Activated CD4-positive, alpha-beta T cell treated with anti-CD3 and anti-CD28 coated beads, Interleukin-2, amount 10 ng/mL, durations not matched to agents 7 days and 5 days (primary cell): ENCODE data around the gene PNKP. TPM values are rescaled to one million over a fixed set of nuclear protein-coding genes. Genes with fewer than 3 reads are reported as not detected.
A peak's percentile ranks its signal among the peaks of the same experiment; 100 is the strongest.

Experiments
- CTCF ChIA-PET: fragments of 350-600 bp; sonication (Branson Sonifier 250); formaldehyde crosslinking; loops from one replicate; lab custom pipeline; 2021; ENCODE audit warnings: antibody characterized with exemption; lab: Charles Lee
- POLR2A ChIA-PET: fragments of 350-600 bp; sonication (Branson Sonifier 250); formaldehyde crosslinking; loops from one replicate; lab custom pipeline; 2021; ENCODE audit warnings: antibody characterized with exemption; lab: Charles Lee
- DNase-seq: peaks from one replicate; pipeline ENCODE4 v3.0.0-alpha.2; 2020
- H3K27ac Mint-ChIP-seq: one replicate; pipeline ENCODE4 v1.8.0; 2021; ENCODE audit warnings: mild to moderate bottlenecking, moderate library complexity, mixed read lengths
- H3K27me3 Mint-ChIP-seq: one replicate; pipeline ENCODE4 v1.8.0; 2021; ENCODE audit warnings: mixed read lengths
- H3K36me3 Mint-ChIP-seq: one replicate; pipeline ENCODE4 v1.8.0; 2021; ENCODE audit warnings: low read depth, mixed read lengths
- H3K4me1 Mint-ChIP-seq: one replicate; pipeline ENCODE4 v1.8.0; 2021; ENCODE audit warnings: mixed read lengths
- H3K4me3 Mint-ChIP-seq: one replicate; pipeline ENCODE4 v1.8.0; 2021; ENCODE audit warnings: mild to moderate bottlenecking, moderate library complexity, mixed read lengths
- H3K9me3 Mint-ChIP-seq: one replicate; pipeline ENCODE4 v1.8.0; 2021; ENCODE audit warnings: mixed read lengths
- total RNA-seq, 2 experiments: library from RNA; stranded (reverse); gene quantifications; one replicate each; pipeline ENCODE4 v1.2.3, GENCODE V29; 2021

Gene PNKP
- total RNA-seq, 2 experiments from 2014 or later, result 105 to 131 TPM

GRCh38 chr19:49851456-49852259, 15.7 kb downstream of the PNKP start:
- DNase-seq, result peak; percentile 35
- H3K27ac Mint-ChIP-seq, result peak overlapping the region; percentile 83
- H3K27me3 Mint-ChIP-seq, result peaks cover 8% of the 10 kb centered on the region
- H3K9me3 Mint-ChIP-seq, result peaks cover 7% of the 10 kb centered on the region
- peaks cover 39% of the 10 kb centered on the region for H3K4me1 Mint-ChIP-seq
- peak overlapping the region; percentile 73 for H3K4me3 Mint-ChIP-seq
- ChIA-PET POLR2A (interaction anchor here (1.0 kb wide), 1 partner anchor 15 kb away, joined by 4 read pairs; no protein-coding TSS in a partner anchor), CTCF (interaction anchor here (1.1 kb wide), 1 partner anchor 39 kb away, joined by 3 read pairs; no protein-coding TSS in a partner anchor)
- H3K36me3 Mint-ChIP-seq, result peaks cover 7% of the 10 kb centered on the region

GRCh38 chr19:49850487-49851342, 16.7 kb downstream of the PNKP start, which contains the start of gene PTOV1:
TSS of gene PTOV1 (plus strand) at chr19:49851159.
- Mint-ChIP-seq H3K9me3 (peaks cover 7% of the 10 kb centered on the region), H3K27me3 (peaks cover 11% of the 10 kb centered on the region), H3K27ac (peak within 1 kb of the TSS; percentile 98), H3K4me3 (peak within 1 kb of the TSS; percentile 88), H3K36me3 (peaks cover 7% of the 10 kb centered on the region), H3K4me1 (peaks cover 39% of the 10 kb centered on the region)
- peak; percentile 90 for DNase-seq
- POLR2A ChIA-PET, result interaction anchor here (1.2 kb wide), 1 partner anchor 78 kb away, joined by 4 read pairs; the partner anchor contains the start of genes ATF5 and NUP62
- CTCF ChIA-PET, result interaction anchor here (1.0 to 3.2 kb wide), 4 partner anchors 10 to 40 kb away, joined by 3 to 13 read pairs (median 4); no protein-coding TSS in a partner anchor

GRCh38 chr19:49850221-49850486, 17.2 kb downstream of the PNKP start:
- POLR2A ChIA-PET, result interaction anchor here (1.2 kb wide), 1 partner anchor 79 kb away, joined by 4 read pairs; the partner anchor contains the start of genes ATF5 and NUP62
- Mint-ChIP-seq H3K27ac (peak overlapping the region; percentile 98), H3K4me3 (peak overlapping the region; percentile 88)

GRCh38 chr19:49849433-49850220, 17.7 kb downstream of the PNKP start:
- peaks cover 39% of the 10 kb centered on the region for H3K4me1 Mint-ChIP-seq
- H3K27ac Mint-ChIP-seq, result peak overlapping the region; percentile 98
- peaks cover 11% of the 10 kb centered on the region for H3K27me3 Mint-ChIP-seq
- peak overlapping the region; percentile 88 for H3K4me3 Mint-ChIP-seq
- ChIA-PET POLR2A (interaction anchor here (1.2 kb wide), 1 partner anchor 79 kb away, joined by 4 read pairs; the partner anchor contains the start of genes ATF5 and NUP62), CTCF (interaction anchor here (1.0 to 3.2 kb wide), 5 partner anchors 11 to 42 kb away, joined by 3 to 13 read pairs (median 3); no protein-coding TSS in a partner anchor)
- no peak for DNase-seq
- H3K9me3 Mint-ChIP-seq, result peaks cover 7% of the 10 kb centered on the region
- peaks cover 7% of the 10 kb centered on the region for H3K36me3 Mint-ChIP-seq

More at GRCh38 chr19:49850221-49850486, 17.2 kb downstream of the PNKP start:
- H3K27me3 Mint-ChIP-seq, result peaks cover 11% of the 10 kb centered on the region
- peaks cover 7% of the 10 kb centered on the region for H3K9me3 Mint-ChIP-seq
- DNase-seq, result no peak
- CTCF ChIA-PET, result interaction anchor here (1.0 to 3.2 kb wide), 4 partner anchors 10 to 42 kb away, joined by 3 to 13 read pairs (median 4); no protein-coding TSS in a partner anchor
- peaks cover 7% of the 10 kb centered on the region for H3K36me3 Mint-ChIP-seq
- H3K4me1 Mint-ChIP-seq, result peaks cover 39% of the 10 kb centered on the region

GRCh38 chr19:49848938-49849337, 18.4 kb downstream of the PNKP start:
- Mint-ChIP-seq H3K36me3 (peaks cover 7% of the 10 kb centered on the region), H3K4me3 (peak overlapping the region; percentile 40), H3K27me3 (peaks cover 11% of the 10 kb centered on the region), H3K9me3 (peaks cover 7% of the 10 kb centered on the region), H3K27ac (no peak overlapping the region), H3K4me1 (peaks cover 39% of the 10 kb centered on the region)
- POLR2A ChIA-PET, result no interaction called here
- CTCF ChIA-PET, result interaction anchor here (1.2 to 3.2 kb wide), 3 partner anchors 15 to 43 kb away, joined by 3 to 13 read pairs (median 3); no protein-coding TSS in a partner anchor
- DNase-seq, result no peak

GRCh38 chr19:49847731-49848696, 19.4 kb downstream of the PNKP start:
- Mint-ChIP-seq H3K4me3 (peak overlapping the region; percentile 22), H3K27me3 (peaks cover 11% of the 10 kb centered on the region), H3K9me3 (peaks cover 7% of the 10 kb centered on the region), H3K4me1 (peaks cover 35% of the 10 kb centered on the region), H3K36me3 (peaks cover 7% of the 10 kb centered on the region), H3K27ac (peak overlapping the region; percentile 13)
- CTCF ChIA-PET, result interaction anchor here (0.6 to 3.2 kb wide), 11 partner anchors 9 to 1457 kb away, joined by 3 to 13 read pairs (median 4); partner anchors contain the start of genes KDELR1 and MED25
- POLR2A ChIA-PET, result interaction anchor here (0.6 to 0.7 kb wide), 2 partner anchors 20 to 144 kb away, joined by 5 to 6 read pairs; no protein-coding TSS in a partner anchor
- peak; percentile 44 for DNase-seq

- POLR2A ChIA-PET, result no interaction called here
- no peak overlapping the region for H3K4me3 Mint-ChIP-seq
Measured at GRCh38 chr19:49846408-49846807, 21.0 kb downstream of the PNKP start.

GRCh38 chr19:49845414-49845813, 22.0 kb downstream of the PNKP start:
- CTCF ChIA-PET, result interaction anchor here (0.6 kb wide), 1 partner anchor 26 kb away, joined by 3 read pairs; no protein-coding TSS in a partner anchor
- H3K4me3 Mint-ChIP-seq, result no peak overlapping the region
- H3K4me1 Mint-ChIP-seq, result peaks cover 23% of the 10 kb centered on the region
- peaks cover 7% of the 10 kb centered on the region for H3K9me3 Mint-ChIP-seq
- peaks cover 9% of the 10 kb centered on the region for H3K36me3 Mint-ChIP-seq
- DNase-seq, result no peak
- H3K27me3 Mint-ChIP-seq, result peaks cover 5% of the 10 kb centered on the region
- POLR2A ChIA-PET, result no interaction called here
- no peak overlapping the region for H3K27ac Mint-ChIP-seq

More at GRCh38 chr19:49846408-49846807, 21.0 kb downstream of the PNKP start:
- Mint-ChIP-seq H3K4me1 (peaks cover 23% of the 10 kb centered on the region), H3K36me3 (peaks cover 5% of the 10 kb centered on the region), H3K27me3 (peaks cover 5% of the 10 kb centered on the region), H3K9me3 (peaks cover 7% of the 10 kb centered on the region), H3K27ac (no peak overlapping the region)
- CTCF ChIA-PET, result interaction anchor here (1.5 kb wide), 1 partner anchor 14 kb away, joined by 4 read pairs; no protein-coding TSS in a partner anchor
- no peak for DNase-seq

GRCh38 chr19:49844138-49845095, 23.0 kb downstream of the PNKP start:
- Mint-ChIP-seq H3K27me3 (peaks cover 5% of the 10 kb centered on the region), H3K4me1 (peaks cover 15% of the 10 kb centered on the region), H3K4me3 (no peak overlapping the region), H3K36me3 (peaks cover 12% of the 10 kb centered on the region), H3K9me3 (peaks cover 7% of the 10 kb centered on the region), H3K27ac (no peak overlapping the region)
- no peak for DNase-seq
- POLR2A ChIA-PET, result no interaction called here
- CTCF ChIA-PET, result interaction anchor here (0.5 to 0.6 kb wide), 3 partner anchors 25 to 303 kb away, joined by 3 read pairs; no protein-coding TSS in a partner anchor

- no peak overlapping the region for H3K4me3 Mint-ChIP-seq
- H3K27ac Mint-ChIP-seq, result no peak overlapping the region
- DNase-seq, result no peak
- peaks cover 15% of the 10 kb centered on the region for H3K36me3 Mint-ChIP-seq
- H3K9me3 Mint-ChIP-seq, result peaks cover 2% of the 10 kb centered on the region
- H3K4me1 Mint-ChIP-seq, result peaks cover 4% of the 10 kb centered on the region
- CTCF ChIA-PET, result no interaction called here
- POLR2A ChIA-PET, result no interaction called here
- H3K27me3 Mint-ChIP-seq, result peaks cover 5% of the 10 kb centered on the region
Measured at GRCh38 chr19:49843265-49843664, 24.1 kb downstream of the PNKP start.
